Panc1 (cell line): Measurements from ENCODE around the gene MRPL42.

Experiments used
- POLR2AphosphoS5 ChIP-seq: IDR thresholded peaks from 2 replicates; pipeline ENCODE4 v1.6.1; 2012; ENCODE audit warnings: mild to moderate bottlenecking, low read depth, low read length, moderate library complexity
- SIN3A ChIP-seq: IDR thresholded peaks from 2 replicates; pipeline ENCODE4 v1.6.1; 2012; ENCODE audit warnings: low read depth, mild to moderate bottlenecking, low read length, moderate library complexity, borderline replicate concordance; ENCODE audit not compliant: insufficient read depth
- TF ChIP-seq, protein P1 (sequence below): fragments of 450-650 bp; IDR thresholded peaks from 2 replicates; pipeline ENCODE4 v1.5.1; 2017; ENCODE audit warnings: mild to moderate bottlenecking
- TF ChIP-seq, protein P2 (sequence below), 2 experiments: IDR thresholded peaks; 2 replicates each; pipeline ENCODE4 v1.6.1; 2011 to 2012; ENCODE audit warnings: low read depth in 2 of 2, control low read depth in 1 of 2, low read length in 1 of 2, mild to moderate bottlenecking in 1 of 2, moderate library complexity in 1 of 2; ENCODE audit not compliant: insufficient read depth in 1 of 2

DNA sequence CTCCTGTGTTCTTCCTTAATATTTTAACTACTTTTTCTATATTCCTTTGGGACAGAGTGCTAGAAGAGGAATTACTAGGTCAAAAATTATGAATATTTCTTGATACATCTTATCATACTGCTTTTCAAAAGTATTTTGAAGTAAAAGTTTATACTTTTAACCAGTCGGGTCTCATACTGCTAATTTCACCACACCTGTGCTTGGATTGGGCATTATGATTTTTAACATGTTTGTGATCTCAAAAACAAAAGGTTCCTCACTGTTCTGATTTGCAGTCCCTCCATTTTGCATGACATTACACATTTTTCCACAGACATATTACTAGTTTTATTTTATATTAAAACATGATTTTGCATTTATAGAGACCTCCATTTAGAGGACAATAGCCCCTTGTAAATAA, 32.9 kb downstream of the MRPL42 start:
- TF ChIP-seq, protein P1, sequence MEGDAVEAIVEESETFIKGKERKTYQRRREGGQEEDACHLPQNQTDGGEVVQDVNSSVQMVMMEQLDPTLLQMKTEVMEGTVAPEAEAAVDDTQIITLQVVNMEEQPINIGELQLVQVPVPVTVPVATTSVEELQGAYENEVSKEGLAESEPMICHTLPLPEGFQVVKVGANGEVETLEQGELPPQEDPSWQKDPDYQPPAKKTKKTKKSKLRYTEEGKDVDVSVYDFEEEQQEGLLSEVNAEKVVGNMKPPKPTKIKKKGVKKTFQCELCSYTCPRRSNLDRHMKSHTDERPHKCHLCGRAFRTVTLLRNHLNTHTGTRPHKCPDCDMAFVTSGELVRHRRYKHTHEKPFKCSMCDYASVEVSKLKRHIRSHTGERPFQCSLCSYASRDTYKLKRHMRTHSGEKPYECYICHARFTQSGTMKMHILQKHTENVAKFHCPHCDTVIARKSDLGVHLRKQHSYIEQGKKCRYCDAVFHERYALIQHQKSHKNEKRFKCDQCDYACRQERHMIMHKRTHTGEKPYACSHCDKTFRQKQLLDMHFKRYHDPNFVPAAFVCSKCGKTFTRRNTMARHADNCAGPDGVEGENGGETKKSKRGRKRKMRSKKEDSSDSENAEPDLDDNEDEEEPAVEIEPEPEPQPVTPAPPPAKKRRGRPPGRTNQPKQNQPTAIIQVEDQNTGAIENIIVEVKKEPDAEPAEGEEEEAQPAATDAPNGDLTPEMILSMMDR, result no peak
- no peak for TF ChIP-seq POLR2AphosphoS5
- TF ChIP-seq, protein P2, sequence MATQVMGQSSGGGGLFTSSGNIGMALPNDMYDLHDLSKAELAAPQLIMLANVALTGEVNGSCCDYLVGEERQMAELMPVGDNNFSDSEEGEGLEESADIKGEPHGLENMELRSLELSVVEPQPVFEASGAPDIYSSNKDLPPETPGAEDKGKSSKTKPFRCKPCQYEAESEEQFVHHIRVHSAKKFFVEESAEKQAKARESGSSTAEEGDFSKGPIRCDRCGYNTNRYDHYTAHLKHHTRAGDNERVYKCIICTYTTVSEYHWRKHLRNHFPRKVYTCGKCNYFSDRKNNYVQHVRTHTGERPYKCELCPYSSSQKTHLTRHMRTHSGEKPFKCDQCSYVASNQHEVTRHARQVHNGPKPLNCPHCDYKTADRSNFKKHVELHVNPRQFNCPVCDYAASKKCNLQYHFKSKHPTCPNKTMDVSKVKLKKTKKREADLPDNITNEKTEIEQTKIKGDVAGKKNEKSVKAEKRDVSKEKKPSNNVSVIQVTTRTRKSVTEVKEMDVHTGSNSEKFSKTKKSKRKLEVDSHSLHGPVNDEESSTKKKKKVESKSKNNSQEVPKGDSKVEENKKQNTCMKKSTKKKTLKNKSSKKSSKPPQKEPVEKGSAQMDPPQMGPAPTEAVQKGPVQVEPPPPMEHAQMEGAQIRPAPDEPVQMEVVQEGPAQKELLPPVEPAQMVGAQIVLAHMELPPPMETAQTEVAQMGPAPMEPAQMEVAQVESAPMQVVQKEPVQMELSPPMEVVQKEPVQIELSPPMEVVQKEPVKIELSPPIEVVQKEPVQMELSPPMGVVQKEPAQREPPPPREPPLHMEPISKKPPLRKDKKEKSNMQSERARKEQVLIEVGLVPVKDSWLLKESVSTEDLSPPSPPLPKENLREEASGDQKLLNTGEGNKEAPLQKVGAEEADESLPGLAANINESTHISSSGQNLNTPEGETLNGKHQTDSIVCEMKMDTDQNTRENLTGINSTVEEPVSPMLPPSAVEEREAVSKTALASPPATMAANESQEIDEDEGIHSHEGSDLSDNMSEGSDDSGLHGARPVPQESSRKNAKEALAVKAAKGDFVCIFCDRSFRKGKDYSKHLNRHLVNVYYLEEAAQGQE (IDR thresholded peaks at IDR 0.05; ENCODE audit: insufficient read depth in 1 of 2, low read depth in 2 of 2, low read length in 1 of 2), result no peak
- no peak for TF ChIP-seq SIN3A
